MG63 (cell line): ENCODE results near the gene CPT1B. TPM values are rescaled to one million over a fixed set of nuclear protein-coding genes. Genes with fewer than 3 reads are reported as not detected.
"Not testable (repeated sequence)": the region's sequence is repeated elsewhere in the genome, so short reads cannot be mapped to it uniquely, and the experiment has no call there.

ENCODE experiments used
- DNase-seq: peaks from one replicate; pipeline ENCODE4 v3.0.0-alpha.2; 2020
- H3K27me3 ChIP-seq: fragments of 250-450 bp; sonication (Bioruptor Pico); 2 replicates; pipeline ENCODE4 v1.5.1; 2020; ENCODE audit warnings: mild to moderate bottlenecking, moderate library complexity
- H3K36me3 ChIP-seq: fragments of 250-450 bp; sonication (Bioruptor Pico); 2 replicates; pipeline ENCODE4 v1.5.1; 2020; ENCODE audit warnings: mild to moderate bottlenecking, moderate library complexity
- H3K4me3 ChIP-seq: fragments of 250-450 bp; sonication (Bioruptor Pico); 2 replicates; pipeline ENCODE4 v1.5.1; 2020; ENCODE audit warnings: mild to moderate bottlenecking, moderate library complexity
- H3K9me3 ChIP-seq: fragments of 250-450 bp; sonication (Bioruptor Pico); 2 replicates; pipeline ENCODE4 v1.5.1; 2020; ENCODE audit warnings: mild to moderate bottlenecking, moderate library complexity
- total RNA-seq: library from RNA; depleted of rRNA; stranded (reverse); fragments of >200 nt; shearing (Covaris generic); gene quantifications from 2 replicates; pipeline ENCODE4 v1.2.3, GENCODE V29; 2014; ENCODE audit warnings: low replicate concordance

The CPT1B gene
- total RNA-seq, 1 experiment from 2014 or later, result 4.4 TPM

GRCh38 chr22:50546326-50547262 lies 31.6 kb downstream of the CPT1B start:
- no peak overlapping the region for H3K4me3 ChIP-seq
- H3K36me3 ChIP-seq, result no peaks in the 10 kb centered on the region
- DNase-seq, result no peak
- H3K9me3 ChIP-seq, result no peaks in the 10 kb centered on the region
- no peaks in the 10 kb centered on the region for H3K27me3 ChIP-seq

- Histone ChIP-seq H3K27me3 (no peaks in the 10 kb centered on the region), H3K9me3 (no peaks in the 10 kb centered on the region), H3K4me3 (no peak within 1 kb of the TSS), H3K36me3 (no peaks in the 10 kb centered on the region)
- DNase-seq, result no peak
These were observed 32.5 kb downstream of the CPT1B start, which contains the start of gene KLHDC7B for GRCh38 chr22:50545522-50546325. Gene KLHDC7B, plus strand, starts transcription at chr22:50545899. Its CDS starts 345 bp downstream, at chr22:50546244.

DNA sequence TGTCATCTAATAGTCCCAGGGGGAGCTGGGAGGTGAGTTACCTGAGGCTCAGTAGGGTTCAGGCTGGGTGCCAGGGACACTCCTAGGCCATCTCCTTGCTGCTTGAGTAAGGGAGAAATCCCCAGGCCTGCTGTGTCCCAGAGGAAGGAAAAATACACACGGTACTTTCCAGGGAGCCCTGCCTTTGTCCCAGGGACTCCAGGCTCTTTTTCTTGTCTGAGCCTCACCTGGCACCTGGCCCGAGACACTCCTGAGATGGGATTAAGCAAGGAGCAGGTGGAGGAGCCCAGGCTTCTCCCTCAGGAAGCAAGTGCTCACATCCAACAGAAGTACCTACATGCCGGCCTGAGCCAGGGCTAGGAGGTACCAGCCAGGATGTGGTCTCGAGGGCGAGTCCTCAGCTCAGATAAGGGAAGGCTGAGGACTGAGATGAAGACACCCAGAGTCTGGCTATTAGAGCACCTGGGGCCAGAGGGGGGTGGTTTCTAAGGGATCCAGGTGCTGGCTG lies 33.4 kb downstream of the CPT1B start:
- no peak for DNase-seq
- H3K36me3 ChIP-seq, result no peaks in the 10 kb centered on the region
- H3K27me3 ChIP-seq, result no peaks in the 10 kb centered on the region
- no peaks in the 10 kb centered on the region for H3K9me3 ChIP-seq
- no peak overlapping the region for H3K4me3 ChIP-seq

DNA sequence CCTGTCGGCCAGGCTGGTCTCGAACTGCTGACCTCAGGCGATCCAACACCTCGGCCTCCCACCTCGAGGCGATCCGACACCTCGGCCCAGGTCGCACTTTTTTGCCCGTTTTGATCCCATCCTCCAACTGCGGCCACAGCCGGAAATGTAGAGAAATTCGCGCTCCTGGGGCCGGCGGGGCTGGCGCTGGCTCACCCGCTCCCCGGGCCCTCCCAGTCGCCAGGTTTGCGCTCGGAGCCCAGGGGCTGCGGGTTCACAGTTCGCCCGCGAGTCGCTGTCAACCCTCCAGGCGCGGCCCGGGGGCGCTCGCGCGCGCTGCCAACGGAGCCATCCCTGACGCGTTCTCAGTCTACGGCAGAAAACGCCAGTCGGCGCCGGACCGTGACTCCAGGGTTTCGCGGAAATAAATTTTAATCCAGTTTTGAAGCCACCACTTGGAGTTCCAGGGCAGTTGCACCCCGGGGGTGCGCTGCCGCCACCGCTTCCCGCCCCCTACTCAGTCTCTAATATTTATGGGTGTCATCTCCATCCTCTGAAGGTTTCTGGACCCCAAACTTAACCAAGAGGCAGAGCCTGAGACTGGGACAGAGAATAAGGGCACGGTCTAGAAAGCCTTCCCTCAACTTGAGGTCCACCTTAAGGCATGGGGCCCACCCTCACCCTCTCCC lies 34.0 kb downstream of the CPT1B start:
- no peaks in the 10 kb centered on the region for H3K27me3 ChIP-seq
- no peaks in the 10 kb centered on the region for H3K36me3 ChIP-seq
- H3K9me3 ChIP-seq, result no peaks in the 10 kb centered on the region
- no peak overlapping the region for H3K4me3 ChIP-seq
- no peak for DNase-seq

DNA sequence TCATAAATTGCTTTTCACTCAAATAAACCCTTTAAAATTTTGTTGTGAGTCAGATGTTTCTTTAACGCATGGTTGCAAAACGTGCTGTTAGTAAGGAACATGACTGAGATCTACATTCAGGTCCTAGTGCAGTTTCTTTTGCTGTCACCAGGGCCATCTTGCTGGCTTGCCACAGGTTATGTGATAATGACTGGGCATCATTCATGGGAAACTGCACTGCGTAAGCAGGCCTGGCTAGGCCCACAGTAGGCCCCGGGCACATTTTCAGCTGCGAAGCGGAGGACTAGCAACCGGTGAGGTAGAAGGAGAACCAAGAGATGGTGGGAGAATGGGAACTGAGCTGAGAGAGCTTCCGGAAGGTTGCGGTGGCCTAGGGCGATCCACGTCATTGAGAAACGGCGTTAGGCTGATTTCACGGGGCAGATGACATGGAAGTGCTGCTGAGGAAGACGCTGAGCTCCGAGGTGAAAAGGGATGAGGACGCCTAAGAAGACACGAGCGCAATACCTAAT lies 35.8 kb downstream of the CPT1B start:
- no peak for DNase-seq
- no peaks in the 10 kb centered on the region; the same call in 1 of the 2 replicates for H3K36me3 ChIP-seq

GRCh38 chr22:50541667-50542026 lies 36.6 kb downstream of the CPT1B start:
- H3K9me3 ChIP-seq, result not testable (repeated sequence)

More for the DNA sequence above, 35.8 kb downstream of the CPT1B start:
- no peaks in the 10 kb centered on the region for H3K9me3 ChIP-seq
- H3K27me3 ChIP-seq, result no peaks in the 10 kb centered on the region
- H3K4me3 ChIP-seq, result no peak overlapping the region

DNA sequence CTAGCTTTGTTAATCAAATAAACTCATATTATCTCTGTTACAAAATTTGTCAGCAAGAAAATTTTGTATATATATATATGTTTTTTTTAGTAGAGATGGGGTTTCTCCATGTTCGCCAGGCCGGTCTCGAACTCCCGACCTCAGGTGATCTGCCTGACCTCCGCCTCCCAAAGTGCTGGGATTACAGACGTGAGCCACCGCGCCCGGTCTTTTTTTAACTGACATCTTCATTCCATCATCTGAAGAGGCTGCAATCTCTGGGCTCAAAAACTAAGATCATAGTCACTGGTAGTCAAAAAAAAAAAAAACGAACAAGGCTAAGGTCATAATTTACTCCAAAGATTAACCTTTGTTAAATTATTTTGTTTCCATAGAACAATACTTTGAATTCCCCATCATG lies 37.8 kb downstream of the CPT1B start:
- Histone ChIP-seq H3K36me3 (no peaks in the 10 kb centered on the region; the same call in 1 of the 2 replicates), H3K9me3 (no peaks in the 10 kb centered on the region), H3K27me3 (no peaks in the 10 kb centered on the region), H3K4me3 (no peak overlapping the region)
- no peak for DNase-seq

More at GRCh38 chr22:50541667-50542026, 36.6 kb downstream of the CPT1B start:
- peak; percentile 78 for DNase-seq
- not testable (repeated sequence) for H3K36me3 ChIP-seq, H3K4me3 ChIP-seq, H3K27me3 ChIP-seq

GRCh38 chr22:50537765-50538164 lies 40.5 kb downstream of the CPT1B start:
- Histone ChIP-seq H3K27me3 (no peaks in the 10 kb centered on the region), H3K4me3 (no peak overlapping the region), H3K36me3 (no peaks in the 10 kb centered on the region; the same call in 1 of the 2 replicates), H3K9me3 (no peaks in the 10 kb centered on the region)
- DNase-seq, result no peak

DNA sequence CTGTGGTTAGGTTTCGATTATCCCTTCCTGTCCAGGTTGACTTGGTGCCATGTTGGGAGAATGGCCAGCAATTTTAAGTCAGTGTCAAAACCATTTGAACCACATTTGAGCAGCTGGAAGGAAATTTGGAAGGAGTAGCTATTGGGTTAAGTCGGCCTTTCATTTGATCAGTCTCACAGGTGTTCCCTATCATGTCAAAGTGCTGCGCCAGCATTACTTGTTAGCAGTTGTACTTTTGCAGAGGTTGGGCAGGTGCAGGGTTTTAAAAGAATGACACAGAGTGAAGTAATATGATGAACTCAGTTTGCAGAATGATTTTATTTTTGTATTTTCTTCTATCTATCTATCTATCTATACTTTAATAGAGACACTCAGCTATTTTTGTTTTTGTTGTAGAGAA lies 42.0 kb downstream of the CPT1B start:
- no peaks in the 10 kb centered on the region for H3K9me3 ChIP-seq
- DNase-seq, result no peak

GRCh38 chr22:50535113-50535512 lies 43.1 kb downstream of the CPT1B start:
- Histone ChIP-seq H3K9me3 (no peaks in the 10 kb centered on the region), H3K36me3 (no peaks in the 10 kb centered on the region; the same call in 1 of the 2 replicates), H3K4me3 (no peak overlapping the region), H3K27me3 (no peaks in the 10 kb centered on the region)
- DNase-seq, result no peak

More for the DNA sequence above, 42.0 kb downstream of the CPT1B start:
- Histone ChIP-seq H3K36me3 (no peaks in the 10 kb centered on the region; the same call in 1 of the 2 replicates), H3K27me3 (no peaks in the 10 kb centered on the region), H3K4me3 (no peak overlapping the region)

DNA sequence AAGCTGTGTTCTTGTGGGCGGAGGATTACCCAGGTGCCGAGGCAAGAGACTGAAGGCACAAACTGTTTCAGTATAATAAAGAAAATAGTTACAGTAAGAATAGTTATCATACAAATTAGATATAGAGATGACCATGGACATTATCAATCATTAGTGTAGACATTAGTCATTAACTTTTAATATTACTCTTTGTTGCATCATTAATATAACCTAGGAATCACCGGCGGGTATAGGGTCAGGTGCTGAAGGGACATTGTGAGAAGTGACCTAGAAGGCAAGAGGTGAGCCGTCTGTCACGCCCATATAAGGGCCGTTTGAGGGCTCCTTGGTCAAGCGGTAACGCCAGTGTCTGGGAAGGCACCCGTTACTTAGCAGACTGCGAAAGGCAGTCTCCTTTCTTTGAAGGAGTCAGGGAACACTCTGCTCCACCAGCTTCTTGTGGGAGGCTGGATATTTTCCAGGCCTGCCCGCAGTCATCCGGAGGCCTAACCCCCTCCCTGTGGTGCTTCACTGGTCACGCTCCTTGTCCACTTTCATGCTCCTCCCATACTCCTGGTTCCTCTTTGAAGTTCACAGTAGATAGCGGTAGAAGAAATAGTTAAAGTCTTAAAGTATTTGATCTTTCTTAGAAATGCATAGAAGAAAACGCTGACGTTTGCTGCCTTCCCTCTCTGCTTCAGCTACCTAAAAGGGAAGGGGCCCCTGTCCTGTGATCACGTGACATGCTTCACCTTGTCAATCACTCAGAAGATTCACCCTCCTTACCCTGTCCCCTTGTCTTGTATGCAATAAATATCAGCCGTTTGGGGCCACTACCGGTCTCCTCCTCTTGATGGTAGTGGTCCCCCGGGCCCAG lies 44.1 kb downstream of the CPT1B start:
- not testable (repeated sequence) for H3K36me3 ChIP-seq, H3K9me3 ChIP-seq, H3K27me3 ChIP-seq, H3K4me3 ChIP-seq
- peak; percentile 36 for DNase-seq

DNA sequence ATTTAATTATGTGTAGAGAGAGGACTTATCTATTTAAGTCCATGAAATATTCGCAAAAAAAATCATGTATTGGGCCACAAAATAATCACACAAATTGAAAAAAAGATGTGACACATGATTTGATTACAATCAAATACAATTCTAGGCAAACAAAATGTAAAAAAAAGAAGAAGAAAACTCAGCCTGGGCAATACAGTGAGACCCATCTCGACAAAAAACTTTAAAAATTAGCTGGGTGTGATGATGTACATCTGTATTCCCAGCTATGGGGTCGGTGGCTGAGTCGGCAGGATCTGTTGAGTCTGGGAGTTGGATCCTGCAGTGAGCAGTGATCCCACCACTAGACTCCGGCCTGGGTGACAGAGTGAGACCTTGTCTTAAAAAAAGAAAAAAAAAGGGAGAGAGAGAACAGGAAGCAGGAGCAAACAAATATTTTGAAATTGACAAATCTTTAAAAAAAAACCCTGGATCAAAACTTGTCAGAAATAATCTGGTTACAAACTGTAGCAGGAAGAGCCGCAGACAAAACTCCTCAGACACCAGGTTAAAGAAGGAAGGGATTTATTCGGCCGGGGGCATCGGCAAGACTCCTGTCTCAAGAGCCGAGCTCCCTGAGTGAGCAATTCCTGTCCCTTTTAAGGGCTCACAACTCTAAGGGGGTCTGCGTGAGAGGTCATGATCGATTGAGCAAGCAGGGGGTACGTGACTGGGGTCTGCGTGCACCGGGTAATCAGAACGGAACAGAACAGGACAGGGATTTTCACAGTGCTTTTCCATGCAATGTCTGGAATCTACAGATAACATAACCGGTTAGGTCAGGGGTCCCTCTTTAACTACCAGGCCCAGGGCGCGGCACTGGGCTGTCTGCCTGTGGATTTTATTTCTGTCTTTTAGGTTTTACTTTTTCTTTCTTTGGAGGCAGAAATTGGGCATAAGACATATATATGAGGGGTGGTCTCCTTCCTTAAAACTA lies 45.1 kb downstream of the CPT1B start:
- no peak for DNase-seq
- Histone ChIP-seq H3K27me3 (no peaks in the 10 kb centered on the region), H3K9me3 (no peaks in the 10 kb centered on the region), H3K36me3 (no peaks in the 10 kb centered on the region; the same call in none of the 2 replicates), H3K4me3 (peak overlapping the region; percentile 59; the same call in 1 of the 2 replicates)

- Histone ChIP-seq H3K36me3 (no peaks in the 10 kb centered on the region; the same call in none of the 2 replicates), H3K4me3 (peak overlapping the region; percentile 59), H3K9me3 (no peaks in the 10 kb centered on the region), H3K27me3 (no peaks in the 10 kb centered on the region)
- DNase-seq, result peak; percentile 78
These were observed 46.1 kb downstream of the CPT1B start for GRCh38 chr22:50531962-50532674.

- Histone ChIP-seq H3K9me3 (no peaks in the 10 kb centered on the region), H3K36me3 (no peaks in the 10 kb centered on the region; the same call in none of the 2 replicates), H3K4me3 (peak overlapping the region; percentile 59), H3K27me3 (no peaks in the 10 kb centered on the region)
- DNase-seq, result peak; percentile 68
These were observed 46.7 kb downstream of the CPT1B start for GRCh38 chr22:50531546-50531961.
